ENCODE results near the gene ALG9. TPM values are rescaled to one million over a fixed set of nuclear protein-coding genes. Genes with fewer than 3 reads are reported as not detected.

Gene ALG9
- polyA plus RNA-seq, 1 experiment, result 40.0 TPM

GRCh38 chr11:111756097-111756496, 115.3 kb downstream of the ALG9 start:
- Histone ChIP-seq H3K27me3 (ENCODE audit: control insufficient read depth, insufficient read depth, low read length) (no peaks in the 10 kb centered on the region), H3K9me3 (ENCODE audit: control insufficient read depth, insufficient read depth, low read length) (no peaks in the 10 kb centered on the region), H3K27ac (ENCODE audit: low read depth, low read length) (no peak overlapping the region), H3K4me3 (ENCODE audit: low read depth, low read length) (no peak overlapping the region)
- CTCF ChIA-PET, result interaction anchor here (0.6 to 1.4 kb wide), 5 partner anchors 21 to 273 kb away, joined by 3 read pairs; no protein-coding TSS in a partner anchor
- POLR2A ChIA-PET, result interaction anchor here (0.6 kb wide), 2 partner anchors 204 to 302 kb away, joined by 3 read pairs; no protein-coding TSS in a partner anchor
- no peak for TF ChIP-seq CTCF (IDR thresholded peaks at IDR 0.05; ENCODE audit: low read depth, low read length)
- DNase-seq (ENCODE audit: low read depth, low spot score), result no peak

GRCh38 chr11:111749646-111750045, 121.7 kb downstream of the ALG9 start:
- DNase-seq (ENCODE audit: low read depth, low spot score), result no peak
- no peak for TF ChIP-seq CTCF (IDR thresholded peaks at IDR 0.05; ENCODE audit: low read depth, low read length)
- Histone ChIP-seq H3K9me3 (ENCODE audit: control insufficient read depth, insufficient read depth, low read length) (no peaks in the 10 kb centered on the region), H3K27me3 (ENCODE audit: control insufficient read depth, insufficient read depth, low read length) (no peaks in the 10 kb centered on the region), H3K4me3 (ENCODE audit: low read depth, low read length) (no peak overlapping the region), H3K27ac (ENCODE audit: low read depth, low read length) (no peak overlapping the region)
- POLR2A ChIA-PET, result no interaction called here
- CTCF ChIA-PET, result interaction anchor here (0.5 kb wide), 1 partner anchor 124 kb away, joined by 3 read pairs; no protein-coding TSS in a partner anchor

GRCh38 chr11:111748035-111748804, 123.2 kb downstream of the ALG9 start:
- H3K4me3 ChIP-seq (ENCODE audit: low read depth, low read length), result no peak overlapping the region
- H3K9me3 ChIP-seq (ENCODE audit: control insufficient read depth, insufficient read depth, low read length), result no peaks in the 10 kb centered on the region
- no peak overlapping the region for H3K27ac ChIP-seq (ENCODE audit: low read depth, low read length)
- TF ChIP-seq CTCF (IDR thresholded peaks at IDR 0.05; ENCODE audit: low read depth, low read length), result no peak
- ChIA-PET POLR2A (no interaction called here), CTCF (interaction anchor here (0.7 kb wide), 1 partner anchor 161 kb away, joined by 3 read pairs; no protein-coding TSS in a partner anchor)
- no peaks in the 10 kb centered on the region for H3K27me3 ChIP-seq (ENCODE audit: control insufficient read depth, insufficient read depth, low read length)
- no peak for DNase-seq (ENCODE audit: low read depth, low spot score)

- Histone ChIP-seq H3K4me3 (ENCODE audit: low read depth, low read length) (no peak overlapping the region), H3K27me3 (ENCODE audit: control insufficient read depth, insufficient read depth, low read length) (no peaks in the 10 kb centered on the region), H3K9me3 (ENCODE audit: control insufficient read depth, insufficient read depth, low read length) (no peaks in the 10 kb centered on the region), H3K27ac (ENCODE audit: low read depth, low read length) (peak overlapping the region; percentile 68)
- CTCF ChIA-PET, result interaction anchor here (1.1 kb wide), 1 partner anchor 142 kb away, joined by 4 read pairs; no protein-coding TSS in a partner anchor
- no peak for TF ChIP-seq CTCF (IDR thresholded peaks at IDR 0.05; ENCODE audit: low read depth, low read length)
- POLR2A ChIA-PET, result interaction anchor here (1.0 to 2.1 kb wide), 2 partner anchors 10 to 11 kb away, joined by 4 to 6 read pairs; no protein-coding TSS in a partner anchor
- no peak for DNase-seq (ENCODE audit: low read depth, low spot score)
These were observed 125.5 kb downstream of the ALG9 start for GRCh38 chr11:111745719-111746504.

All from AG04450 (cell line).